CD4-positive, alpha-beta memory T cell (primary cell): ENCODE data around the gene UVSSA. TPM values are rescaled to one million over a fixed set of nuclear protein-coding genes. Genes with fewer than 3 reads are reported as not detected.
A peak's percentile ranks its signal among the peaks of the same experiment; 100 is the strongest.

Source experiments
- CTCF ChIA-PET: fragments of 350-600 bp; sonication (Branson Sonifier 250); formaldehyde crosslinking; loops from one replicate; lab custom pipeline; 2021; ENCODE audit warnings: inconsistent platforms; ENCODE audit not compliant: partially characterized antibody; lab: Charles Lee
- POLR2A ChIA-PET: fragments of 350-600 bp; sonication (Branson Sonifier 250); formaldehyde crosslinking; loops from one replicate; lab custom pipeline; 2021; ENCODE audit not compliant: partially characterized antibody; lab: Charles Lee
- DNase-seq, 5 donors: peaks; one replicate each; pipeline versions ENCODE4 v3.0.0 to v3.0.0-alpha.2; 2020 to 2022; ENCODE audit warnings: mixed read lengths in 1 of 5
- H3K27ac ChIP-seq: one replicate; pipeline ENCODE4 v1.7.0; 2013; ENCODE audit warnings: low read depth, low read length
- H3K27me3 ChIP-seq: 2 replicates; pipeline ENCODE4 v1.7.0; 2013; ENCODE audit warnings: mild to moderate bottlenecking, low read length, moderate library complexity; ENCODE audit not compliant: insufficient read depth
- H3K36me3 ChIP-seq: 2 replicates; pipeline ENCODE4 v1.7.0; 2013; ENCODE audit warnings: mild to moderate bottlenecking, low read length, moderate library complexity; ENCODE audit not compliant: insufficient read depth
- H3K4me1 ChIP-seq: 2 replicates; pipeline ENCODE4 v1.7.0; 2013; ENCODE audit warnings: mild to moderate bottlenecking, low read length, moderate library complexity; ENCODE audit not compliant: insufficient read depth
- H3K4me3 ChIP-seq, 2 donors: one replicate each; pipeline ENCODE4 v1.7.0; 2013; ENCODE audit warnings: low read length in 2 of 2, mild to moderate bottlenecking in 1 of 2
- H3K9me3 ChIP-seq, 2 donors: one replicate each; pipeline ENCODE4 v1.7.0; 2013; ENCODE audit warnings: low read length in 2 of 2, control low read depth in 1 of 2; ENCODE audit not compliant: control insufficient read depth in 1 of 2
- H3K27ac Mint-ChIP-seq, 7 donors: one replicate each; pipeline ENCODE4 v1.8.0; 2020 to 2021; ENCODE audit warnings: mixed read lengths in 7 of 7, mild to moderate bottlenecking in 6 of 7, inconsistent platforms in 3 of 7, moderate library complexity in 3 of 7
- H3K27me3 Mint-ChIP-seq, 2 donors: one replicate each; pipeline ENCODE4 v1.8.0; 2020 to 2021; ENCODE audit warnings: mixed read lengths in 2 of 2
- H3K36me3 Mint-ChIP-seq, 2 donors: one replicate each; pipeline ENCODE4 v1.8.0; 2020 to 2021; ENCODE audit warnings: mixed read lengths in 2 of 2, inconsistent platforms in 1 of 2, mild to moderate bottlenecking in 1 of 2
- H3K4me1 Mint-ChIP-seq, 4 donors: one replicate each; pipeline ENCODE4 v1.8.0; 2020 to 2021; ENCODE audit warnings: mixed read lengths in 4 of 4, mild to moderate bottlenecking in 1 of 4
- H3K4me3 Mint-ChIP-seq, 8 donors: one replicate each; pipeline ENCODE4 v1.8.0; 2020 to 2021; ENCODE audit warnings: mixed read lengths in 8 of 8, mild to moderate bottlenecking in 7 of 8, moderate library complexity in 6 of 8, inconsistent platforms in 3 of 8
- H3K9me3 Mint-ChIP-seq, 8 donors: one replicate each; pipeline ENCODE4 v1.8.0; 2020 to 2021; ENCODE audit warnings: mixed read lengths in 8 of 8, mild to moderate bottlenecking in 5 of 8, inconsistent platforms in 3 of 8, moderate library complexity in 1 of 8
- intact Hi-C: fragments of 100-400 bp; cut with micrococcal nuclease; formaldehyde crosslinking; loops from one replicate; pipeline ENCODE4 v1.15.1; 2023
- polyA plus RNA-seq, 2 donors: library from polyadenylated mRNA; unstranded; fragments of 300-500 nt; fragmentation: Illumina TruSeq; gene quantifications; one replicate each; pipeline ENCODE4 v1.2.3, GENCODE V29; 2021
- total RNA-seq, 2 experiments: library from RNA; stranded (reverse); gene quantifications; one replicate each; pipeline ENCODE4 v1.2.3, GENCODE V29; 2021

UVSSA gene
- total and polyA plus RNA-seq, 4 experiments from 2014 or later, result 2.4 to 44.6 (median 25.6) TPM

DNA sequence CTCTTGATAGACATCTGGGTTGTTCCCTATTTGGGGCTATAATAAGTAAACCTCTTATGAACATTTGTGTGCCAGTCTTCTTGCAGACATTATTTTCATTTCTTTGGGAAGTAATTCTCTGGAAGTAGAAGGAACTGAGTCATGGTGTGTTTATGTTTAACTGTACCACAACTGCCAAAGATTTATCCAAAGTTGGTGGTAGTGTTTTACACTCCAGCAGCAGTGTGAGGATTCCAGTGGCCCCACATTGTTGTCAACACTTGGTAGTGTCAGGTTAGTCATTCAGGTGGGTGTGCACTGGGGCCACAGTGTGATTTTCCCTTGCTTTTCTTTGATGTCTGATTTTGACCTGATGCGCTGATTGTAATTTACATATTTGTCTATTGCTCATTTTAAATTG is 5.0 kb upstream of the UVSSA start:
- peaks cover 15% of the 10 kb centered on the region for H3K4me1 ChIP-seq
- peaks cover 22 to 42% of the 10 kb centered on the region in 2 donors for H3K36me3 Mint-ChIP-seq
- DNase-seq, result no peak
- no peak overlapping the region for H3K4me3 Mint-ChIP-seq
- POLR2A ChIA-PET, result no interaction called here
- intact Hi-C loops, result no loop called here
- CTCF ChIA-PET, result no interaction called here
- peak overlapping the region in 2 of 7 donors; percentile 31 to 46 for H3K27ac Mint-ChIP-seq
- no peaks in the 10 kb centered on the region for H3K9me3 ChIP-seq
- H3K9me3 Mint-ChIP-seq, result no peaks in the 10 kb centered on the region
- H3K27ac ChIP-seq, result no peak overlapping the region
- peaks cover 17 to 30% (median 21%) of the 10 kb centered on the region in 4 donors for H3K4me1 Mint-ChIP-seq
- peaks cover 39% of the 10 kb centered on the region for H3K36me3 ChIP-seq
- H3K27me3 Mint-ChIP-seq, result no peaks in the 10 kb centered on the region
- H3K27me3 ChIP-seq, result no peaks in the 10 kb centered on the region
- no peak overlapping the region for H3K4me3 ChIP-seq

- CTCF ChIA-PET, result interaction anchor here (1.3 to 3.4 kb wide), 3 partner anchors 11 to 35 kb away, joined by 3 to 21 read pairs (median 8); no protein-coding TSS in a partner anchor
Measured at GRCh38 chr4:1344696-1345095, 2.3 kb upstream of the UVSSA start.

GRCh38 chr4:1345903-1346780 is 866 bp upstream of the UVSSA start:
- H3K27me3 Mint-ChIP-seq, result no peaks in the 10 kb centered on the region
- POLR2A ChIA-PET, result interaction anchor here (0.6 to 4.2 kb wide), 28 partner anchors 10 to 564 kb away, joined by 3 to 146 read pairs (median 7); partner anchors contain the start of genes CTBP1, FGFRL1, GAK and MAEA
- no peaks in the 10 kb centered on the region for H3K9me3 ChIP-seq
- peaks cover 0 to 1% (median 0%) of the 10 kb centered on the region in 8 donors for H3K9me3 Mint-ChIP-seq
- H3K36me3 ChIP-seq, result peaks cover 2% of the 10 kb centered on the region
- H3K27ac Mint-ChIP-seq, result peak overlapping the region; percentile 91 to 98 (median 94)
- H3K4me3 Mint-ChIP-seq, result peak overlapping the region; percentile 88 to 98 (median 95)
- peaks cover 11 to 20% of the 10 kb centered on the region in 2 donors for H3K36me3 Mint-ChIP-seq
- peak overlapping the region; percentile 36 to 81 for H3K4me3 ChIP-seq
- intact Hi-C loops, result loop anchor here (1.0 to 5.0 kb wide), 11 partner anchors 16 to 526 kb away; partner anchors contain the start of genes CTBP1, FGFRL1, NSD2 and SLBP
- H3K27ac ChIP-seq, result peak overlapping the region; percentile 83
- DNase-seq, result peak; percentile 53 to 78 (median 63)
- CTCF ChIA-PET, result interaction anchor here (0.6 to 3.8 kb wide), 24 partner anchors 10 to 259 kb away, joined by 3 to 29 read pairs (median 5); partner anchors contain the start of genes CTBP1 and MAEA
- peaks cover 21 to 54% (median 24%) of the 10 kb centered on the region in 4 donors for H3K4me1 Mint-ChIP-seq
- no peaks in the 10 kb centered on the region for H3K27me3 ChIP-seq
- peaks cover 29% of the 10 kb centered on the region for H3K4me1 ChIP-seq

More at GRCh38 chr4:1344696-1345095, 2.3 kb upstream of the UVSSA start:
- POLR2A ChIA-PET, result interaction anchor here (1.7 to 4.2 kb wide), 4 partner anchors 13 to 207 kb away, joined by 4 to 146 read pairs (median 52); partner anchors contain the start of gene CTBP1
- Histone ChIP-seq H3K27ac (no peak overlapping the region), H3K9me3 (no peaks in the 10 kb centered on the region), H3K4me3 (no peak overlapping the region), H3K27me3 (no peaks in the 10 kb centered on the region), H3K36me3 (peaks cover 12% of the 10 kb centered on the region), H3K4me1 (peaks cover 29% of the 10 kb centered on the region)
- H3K27me3 Mint-ChIP-seq, result no peaks in the 10 kb centered on the region
- intact Hi-C loops, result loop anchor here (5.0 kb wide), 3 partner anchors 77 to 528 kb away; partner anchors contain the start of genes NSD2 and SLBP
- H3K4me1 Mint-ChIP-seq, result peaks cover 19 to 43% (median 22%) of the 10 kb centered on the region in 4 donors
- H3K9me3 Mint-ChIP-seq, result no peaks in the 10 kb centered on the region
- H3K4me3 Mint-ChIP-seq, result peak overlapping the region; percentile 32 to 95 (median 80)
- peaks cover 14 to 27% of the 10 kb centered on the region in 2 donors for H3K36me3 Mint-ChIP-seq
- peak overlapping the region; percentile 27 to 93 (median 89) for H3K27ac Mint-ChIP-seq
- peak in 1 of 5 donors; percentile 40 for DNase-seq

DNA sequence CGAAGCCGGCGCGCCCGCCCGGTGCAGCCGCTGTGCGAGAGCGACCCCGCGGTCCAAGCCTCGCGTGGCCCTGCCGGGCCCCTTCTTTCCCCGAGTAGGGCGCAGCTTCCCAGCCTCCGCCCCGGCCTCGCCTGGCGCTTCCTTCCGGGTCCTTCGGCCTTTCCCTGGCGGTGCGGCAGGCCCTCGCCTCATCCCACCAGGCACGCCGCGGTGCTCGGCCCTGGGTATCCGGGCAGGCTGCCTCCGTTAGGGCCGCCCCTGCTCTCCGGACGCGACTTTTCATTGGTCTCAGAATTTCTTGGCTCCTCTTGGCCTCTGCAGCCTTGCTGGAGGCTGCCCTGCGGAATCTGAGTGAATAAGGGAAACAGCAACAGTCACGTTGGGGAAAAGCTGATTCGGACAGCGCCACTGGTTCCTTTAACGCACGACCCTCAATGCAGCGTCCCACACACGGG is 429 bp downstream of the UVSSA start:
- Histone ChIP-seq H3K36me3 (no peaks in the 10 kb centered on the region), H3K27me3 (no peaks in the 10 kb centered on the region), H3K4me1 (peaks cover 35% of the 10 kb centered on the region), H3K27ac (peak overlapping the region; percentile 83), H3K4me3 (peak overlapping the region; percentile 10 to 75), H3K9me3 (no peaks in the 10 kb centered on the region)
- ChIA-PET POLR2A (interaction anchor here (1.0 to 4.2 kb wide), 19 partner anchors 9 to 415 kb away, joined by 3 to 146 read pairs (median 9); partner anchors contain the start of genes CTBP1, FGFRL1, GAK and MAEA), CTCF (interaction anchor here (0.6 to 3.8 kb wide), 14 partner anchors 9 to 346 kb away, joined by 3 to 29 read pairs (median 10); partner anchors contain the start of genes CTBP1 and MAEA)
- Mint-ChIP-seq H3K36me3 (peaks cover 9 to 21% of the 10 kb centered on the region in 2 donors), H3K4me1 (peaks cover 25 to 64% (median 30%) of the 10 kb centered on the region in 4 donors), H3K27ac (peak overlapping the region; percentile 91 to 97 (median 94)), H3K27me3 (no peaks in the 10 kb centered on the region), H3K4me3 (peak overlapping the region; percentile 87 to 93 (median 89)), H3K9me3 (peaks cover 0 to 1% (median 0%) of the 10 kb centered on the region in 8 donors)
- intact Hi-C loops, result loop anchor here (1.0 to 5.0 kb wide), 7 partner anchors 41 to 525 kb away; partner anchors contain the start of genes FGFRL1, MAEA, NSD2 and SLBP
- DNase-seq, result no peak

DNA sequence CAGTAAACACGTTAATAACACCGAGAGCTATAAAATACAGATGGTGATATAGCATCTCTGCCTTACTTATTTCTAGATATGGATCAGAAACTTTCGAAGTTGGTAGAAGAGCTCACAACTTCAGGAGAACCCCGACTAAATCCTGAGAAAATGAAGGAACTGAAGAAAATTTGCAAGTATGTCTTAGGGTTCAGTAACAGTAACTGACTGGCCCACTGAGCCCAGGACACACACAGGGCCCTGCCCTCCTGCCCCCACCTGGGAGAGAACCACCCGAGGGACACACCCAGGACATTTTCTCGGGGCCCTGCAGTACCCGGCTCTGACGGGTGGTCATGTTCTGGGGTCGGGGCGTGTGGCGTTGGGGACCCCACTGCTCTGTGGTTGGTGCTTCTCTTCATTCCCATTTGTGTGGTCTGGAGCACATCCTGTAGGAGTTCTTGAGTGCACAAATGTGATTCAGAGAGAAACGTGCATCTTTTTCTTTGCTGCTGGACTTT is 1.1 kb downstream of the UVSSA start:
- Mint-ChIP-seq H3K27me3 (no peaks in the 10 kb centered on the region), H3K9me3 (peaks cover 0 to 1% (median 0%) of the 10 kb centered on the region in 8 donors), H3K27ac (peak overlapping the region; percentile 91 to 97 (median 94)), H3K4me3 (peak overlapping the region; percentile 87 to 93 (median 89)), H3K36me3 (peaks cover 12 to 21% of the 10 kb centered on the region in 2 donors), H3K4me1 (peaks cover 25 to 64% (median 30%) of the 10 kb centered on the region in 4 donors)
- peaks cover 35% of the 10 kb centered on the region for H3K4me1 ChIP-seq
- ChIA-PET POLR2A (interaction anchor here (1.0 to 4.2 kb wide), 11 partner anchors 16 to 373 kb away, joined by 4 to 146 read pairs (median 15); partner anchors contain the start of genes CTBP1, MAEA, TACC3 and TMEM129), CTCF (interaction anchor here (1.0 to 3.8 kb wide), 9 partner anchors 8 to 346 kb away, joined by 3 to 28 read pairs (median 7); partner anchors contain the start of gene MAEA)
- intact Hi-C loops, result loop anchor here (5.0 kb wide), 3 partner anchors 81 to 524 kb away; partner anchors contain the start of genes NSD2 and SLBP
- H3K27ac ChIP-seq, result peak overlapping the region; percentile 83
- H3K36me3 ChIP-seq, result peaks cover 3% of the 10 kb centered on the region
- no peaks in the 10 kb centered on the region for H3K27me3 ChIP-seq
- H3K9me3 ChIP-seq, result no peaks in the 10 kb centered on the region
- peak in 1 of 5 donors; percentile 29 for DNase-seq
- H3K4me3 ChIP-seq, result peak overlapping the region in 1 of 2 donors; percentile 75

DNA sequence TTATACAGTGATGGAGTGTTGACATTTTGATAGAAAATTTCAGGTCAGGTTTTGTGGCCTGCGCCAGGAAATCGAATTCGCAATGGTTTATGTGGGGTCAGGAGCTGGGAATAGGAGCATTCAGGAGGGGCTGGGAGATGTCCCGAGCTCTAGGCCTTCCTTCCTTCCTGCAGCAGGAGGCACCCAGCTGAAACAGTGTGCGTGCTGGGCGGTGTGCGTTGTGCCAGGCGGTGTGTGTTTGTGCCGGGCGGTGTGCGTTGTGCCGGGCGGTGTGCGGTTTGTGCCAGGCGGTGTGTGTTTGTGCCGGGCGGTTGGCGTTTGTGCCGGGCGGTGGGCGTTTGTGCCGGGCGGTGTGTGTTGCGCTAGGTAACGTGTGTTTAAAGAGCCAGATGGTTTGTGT is 1.7 kb downstream of the UVSSA start:
- intact Hi-C loops, result loop anchor here (5.0 kb wide), 3 partner anchors 81 to 524 kb away; partner anchors contain the start of genes NSD2 and SLBP
- Mint-ChIP-seq H3K36me3 (peaks cover 12 to 21% of the 10 kb centered on the region in 2 donors), H3K4me3 (peak overlapping the region in 7 of 8 donors; percentile 64 to 93 (median 87)), H3K9me3 (peaks cover 0 to 1% (median 0%) of the 10 kb centered on the region in 8 donors), H3K27ac (peak overlapping the region; percentile 87 to 97 (median 94)), H3K27me3 (no peaks in the 10 kb centered on the region), H3K4me1 (peaks cover 25 to 63% (median 30%) of the 10 kb centered on the region in 4 donors)
- CTCF ChIA-PET, result interaction anchor here (1.1 to 3.8 kb wide), 6 partner anchors 30 to 257 kb away, joined by 3 to 28 read pairs (median 6); no protein-coding TSS in a partner anchor
- DNase-seq, result peak in 1 of 5 donors; percentile 10
- Histone ChIP-seq H3K27me3 (no peaks in the 10 kb centered on the region), H3K27ac (peak overlapping the region; percentile 83), H3K9me3 (no peaks in the 10 kb centered on the region), H3K4me3 (no peak overlapping the region), H3K4me1 (peaks cover 35% of the 10 kb centered on the region), H3K36me3 (peaks cover 3% of the 10 kb centered on the region)
- POLR2A ChIA-PET, result interaction anchor here (1.2 to 4.2 kb wide), 4 partner anchors 17 to 147 kb away, joined by 4 to 146 read pairs (median 57); partner anchors contain the start of gene CTBP1
